Prostate gland (tissue), 2 donors: ENCODE results near the gene SMYD2.

Experiments
- POLR2AphosphoS5 ChIP-seq: sonication (generic); formaldehyde crosslinking; IDR thresholded peaks from one replicate; pipeline ENCODE4 v1.6.1; 2017; ENCODE audit warnings: antibody characterized with exemption
- TF ChIP-seq, protein P1 (sequence below), 4 experiments: fragments of 200-600 bp in 2 of 4; fragments of 450-650 bp in 2 of 4; sonication (generic) in 2 of 4; IDR thresholded peaks; 1 replicate in 3 of 4; 2 replicates in 1 of 4; pipeline ENCODE4 v1.5.1; 2016 to 2019; ENCODE audit warnings: antibody characterized with exemption in 4 of 4, mild to moderate bottlenecking in 2 of 4, moderate library complexity in 2 of 4

DNA sequence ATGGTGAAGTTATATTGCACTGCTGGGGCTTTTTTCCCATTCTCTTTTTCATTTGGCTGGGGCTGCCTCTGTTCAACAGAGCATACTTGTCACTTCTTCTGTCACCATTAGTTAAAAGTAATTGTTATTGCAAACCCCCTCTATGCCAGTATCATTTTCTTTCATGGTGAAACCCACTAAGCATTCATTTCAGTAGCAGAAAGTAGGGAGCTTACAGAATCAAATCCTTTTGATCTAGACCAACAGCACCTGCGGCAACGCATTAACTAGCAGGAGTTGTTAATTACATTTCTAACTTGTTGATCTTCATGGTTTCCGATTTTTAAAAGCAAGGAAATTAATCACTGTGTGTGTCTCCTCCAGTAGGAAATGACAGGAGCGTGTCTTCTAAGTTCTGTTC lies 15.0 kb downstream of the SMYD2 start:
- TF ChIP-seq, protein P1, sequence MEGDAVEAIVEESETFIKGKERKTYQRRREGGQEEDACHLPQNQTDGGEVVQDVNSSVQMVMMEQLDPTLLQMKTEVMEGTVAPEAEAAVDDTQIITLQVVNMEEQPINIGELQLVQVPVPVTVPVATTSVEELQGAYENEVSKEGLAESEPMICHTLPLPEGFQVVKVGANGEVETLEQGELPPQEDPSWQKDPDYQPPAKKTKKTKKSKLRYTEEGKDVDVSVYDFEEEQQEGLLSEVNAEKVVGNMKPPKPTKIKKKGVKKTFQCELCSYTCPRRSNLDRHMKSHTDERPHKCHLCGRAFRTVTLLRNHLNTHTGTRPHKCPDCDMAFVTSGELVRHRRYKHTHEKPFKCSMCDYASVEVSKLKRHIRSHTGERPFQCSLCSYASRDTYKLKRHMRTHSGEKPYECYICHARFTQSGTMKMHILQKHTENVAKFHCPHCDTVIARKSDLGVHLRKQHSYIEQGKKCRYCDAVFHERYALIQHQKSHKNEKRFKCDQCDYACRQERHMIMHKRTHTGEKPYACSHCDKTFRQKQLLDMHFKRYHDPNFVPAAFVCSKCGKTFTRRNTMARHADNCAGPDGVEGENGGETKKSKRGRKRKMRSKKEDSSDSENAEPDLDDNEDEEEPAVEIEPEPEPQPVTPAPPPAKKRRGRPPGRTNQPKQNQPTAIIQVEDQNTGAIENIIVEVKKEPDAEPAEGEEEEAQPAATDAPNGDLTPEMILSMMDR (IDR thresholded peaks at IDR 0.05): no peak
- no peak for TF ChIP-seq POLR2AphosphoS5
